K562 (cell line): Measurements from ENCODE around the gene PPP1R3G. TPM values are rescaled to one million over a fixed set of nuclear protein-coding genes. Genes with fewer than 3 reads are reported as not detected.

Experiments
- ATAC-seq: fragments of 200-7000 bp; cut with Tn5 transposase; 3 replicates; pipeline ENCODE4 v1.9.1; 2020; ENCODE audit warnings: moderate library complexity
- BruUV-seq: library from RNA; stranded (reverse); fragments of 400-500 nt; replicated peaks from 2 replicates; lab custom pipeline; 2021; lab: Mats Ljungman, UMichigan
- CTCF ChIA-PET: fragments of 300-600 bp; formaldehyde crosslinking; extraction: SDS; loops from one replicate; lab custom pipeline; 2021; ENCODE audit warnings: low intra/inter-chr PET ratio; lab: Yijun Ruan, JAX
- POLR2A ChIA-PET: fragments of 300-600, 350-650 bp; sonication (Branson Sonifier 250); formaldehyde crosslinking; extraction: SDS; loops from one replicate; lab custom pipeline; 2021; ENCODE audit warnings: antibody characterized with exemption, inconsistent platforms; lab: Yijun Ruan, JAX
- DNase-seq, 4 experiments: peaks; one replicate each; pipeline versions ENCODE4 v3.0.0 to v3.0.0-alpha.2; 2011 to 2018; ENCODE audit warnings: low spot score in 3 of 4, mixed read lengths in 3 of 4; ENCODE audit errors: extremely low read depth in 1 of 4
- FAIRE-seq: peaks from 2 replicates; lab custom pipeline; 2011; peaks lifted over from hg19 to GRCh38; lab: Jason Lieb, UNC
- H2AFZ ChIP-seq: 2 replicates; pipeline ENCODE4 v1.6.0; 2011; ENCODE audit warnings: low read depth, low read length, control low read depth, inconsistent platforms
- H3K27ac ChIP-seq: fragments of 200-600 bp; 3 replicates; pipeline ENCODE4 v1.8.0; 2011; ENCODE audit warnings: low read depth, mild to moderate bottlenecking, control low read depth, inconsistent platforms, low read length, moderate library complexity, mixed read lengths; ENCODE audit errors: extremely low read depth
- H3K27me3 ChIP-seq, 2 experiments: fragments of 300-600 bp in 1 of 2; 2 replicates in 1 of 2; 3 replicates in 1 of 2; pipeline versions ENCODE4 v1.6.0 to v1.8.0; 2011; ENCODE audit warnings: inconsistent platforms in 2 of 2, low read length in 2 of 2, mild to moderate bottlenecking in 1 of 2, mixed read lengths in 1 of 2, moderate library complexity in 1 of 2; ENCODE audit not compliant: control insufficient read depth in 2 of 2, insufficient read depth in 2 of 2
- H3K36me3 ChIP-seq: fragments of 300-600 bp; 3 replicates; pipeline ENCODE4 v1.8.0; 2011; ENCODE audit warnings: mild to moderate bottlenecking, low read length, inconsistent platforms; ENCODE audit not compliant: control insufficient read depth, insufficient read depth
- H3K4me1 ChIP-seq, 2 experiments: fragments of 200-600 bp in 1 of 2; replicated peaks in 1 of 2; 2 replicates in 1 of 2; 3 replicates in 1 of 2; pipeline versions ENCODE4 v1.5.1 to v1.8.0; 2011; ENCODE audit warnings: inconsistent platforms in 2 of 2, low read length in 2 of 2, mild to moderate bottlenecking in 1 of 2, mixed read lengths in 1 of 2, moderate library complexity in 1 of 2; ENCODE audit not compliant: control insufficient read depth in 2 of 2, insufficient read depth in 2 of 2
- H3K4me2 ChIP-seq: 2 replicates; pipeline ENCODE4 v1.6.1; 2011; ENCODE audit warnings: low read length, control low read depth, inconsistent platforms, mixed read lengths; ENCODE audit not compliant: insufficient read depth
- H3K4me3 ChIP-seq: fragments of 200-600 bp; sonication (generic), shearing (Covaris generic); 2 replicates; pipeline ENCODE4 v1.5.1; 2016; ENCODE audit warnings: control low read depth, inconsistent platforms
- H3K79me2 ChIP-seq: fragments of 200-600 bp; 3 replicates; pipeline ENCODE4 v1.8.0; 2011; ENCODE audit warnings: low read length, inconsistent platforms; ENCODE audit not compliant: control insufficient read depth, insufficient read depth
- H3K9ac ChIP-seq, 2 experiments: 2 replicates each; pipeline versions ENCODE4 v1.6.0 to v1.6.1; 2011; ENCODE audit warnings: low read depth in 2 of 2, low read length in 2 of 2, control low read depth in 1 of 2, inconsistent platforms in 1 of 2, mild to moderate bottlenecking in 1 of 2, mixed read lengths in 1 of 2; ENCODE audit not compliant: insufficient read depth in 1 of 2
- H3K9me1 ChIP-seq: one replicate; pipeline ENCODE4 v1.6.0; 2011; ENCODE audit warnings: inconsistent platforms, mild to moderate bottlenecking, low read length, moderate library complexity; ENCODE audit not compliant: control insufficient read depth, insufficient read depth
- H3K9me3 ChIP-seq: replicated peaks from 2 replicates; pipeline ENCODE4 v1.5.1; 2011; ENCODE audit warnings: low read depth, low read length, inconsistent platforms; ENCODE audit not compliant: control insufficient read depth, insufficient read depth
- H4K20me1 ChIP-seq: replicated peaks from 2 replicates; pipeline ENCODE4 v1.6.1; 2011; ENCODE audit warnings: low read length, inconsistent platforms, mixed read lengths; ENCODE audit not compliant: control insufficient read depth, insufficient read depth
- CBX5 ChIP-seq: IDR thresholded peaks from 2 replicates; pipeline ENCODE4 v1.6.1; 2014; ENCODE audit warnings: low read depth, borderline replicate concordance
- DIDO1 ChIP-seq: fragments of 450-650 bp; IDR thresholded peaks from 2 replicates; pipeline ENCODE4 v1.6.1; 2016; ENCODE audit warnings: low read depth, missing biosample characterization, missing genetic modification characterization
- ILK ChIP-seq: fragments of 450-650 bp; IDR thresholded peaks from 2 replicates; pipeline ENCODE4 v1.6.1; 2016; ENCODE audit warnings: missing genetic modification characterization, low read depth, mild to moderate bottlenecking, missing compliant biosample characterization, moderate library complexity, borderline replicate concordance
- MXD1 ChIP-seq: fragments of 250-450 bp; sonication (Bioruptor Pico); IDR thresholded peaks from 2 replicates; pipeline ENCODE4 v1.8.0; 2021; ENCODE audit warnings: borderline replicate concordance, mild to moderate bottlenecking, moderate library complexity; ENCODE audit not compliant: poor library complexity, severe bottlenecking
- NFATC3 ChIP-seq: fragments of 450-650 bp; IDR thresholded peaks from 2 replicates; pipeline ENCODE4 v1.6.1; 2017; ENCODE audit warnings: mild to moderate bottlenecking
- NONO ChIP-seq, 2 experiments: fragments of 200-400 bp in 1 of 2; fragments of 450-650 bp in 1 of 2; formaldehyde crosslinking in 1 of 2; IDR thresholded peaks; 2 replicates each; pipeline ENCODE4 v1.6.1; 2017; ENCODE audit warnings: low read depth in 2 of 2, mild to moderate bottlenecking in 2 of 2, moderate library complexity in 2 of 2, low read length in 1 of 2
- NR0B1 ChIP-seq: fragments of 450-650 bp; IDR thresholded peaks from one replicate; pipeline ENCODE4 v1.6.1; 2018; ENCODE audit warnings: mild to moderate bottlenecking, moderate library complexity; ENCODE audit not compliant: partially characterized antibody
- SMAD2 ChIP-seq: fragments of 150-350 bp; IDR thresholded peaks from 2 replicates; pipeline ENCODE4 v1.6.1; 2014; ENCODE audit warnings: low read depth, mild to moderate bottlenecking, low read length
- ZFP91 ChIP-seq: sonication (generic); formaldehyde crosslinking; IDR thresholded peaks from 2 replicates; pipeline ENCODE4 v1.8.0; 2022; ENCODE audit warnings: mild to moderate bottlenecking, missing genetic modification reagents
- ZFPM2 ChIP-seq: fragments of 250-450 bp; sonication (Bioruptor Pico); IDR thresholded peaks from 2 replicates; pipeline ENCODE4 v1.5.1; 2022; ENCODE audit warnings: mild to moderate bottlenecking
- ZNF232 ChIP-seq: sonication (generic); formaldehyde crosslinking; IDR thresholded peaks from 2 replicates; pipeline ENCODE4 v1.8.0; 2022; ENCODE audit warnings: mild to moderate bottlenecking, missing genetic modification reagents
- ZNF561 ChIP-seq: fragments of 450-650 bp; formaldehyde crosslinking; conservative IDR thresholded peaks from 2 replicates; pipeline ENCODE4 v1.4.0; 2020; ENCODE audit warnings: mild to moderate bottlenecking, moderate library complexity
- ZNF717 ChIP-seq: fragments of 250-450 bp; sonication (Bioruptor Pico); IDR thresholded peaks from 2 replicates; pipeline ENCODE4 v1.5.0; 2021
- whole genome bisulfite sequencing: fragments of 100-300 bp; shearing (Covaris generic); methylation state at CpG from one replicate; pipeline ENCODE4 v1.1.6; 2016; ENCODE audit warnings: low coverage, mixed read lengths; ENCODE audit not compliant: insufficient coverage; ENCODE audit errors: missing lambda C conversion rate; 5-methylcytosine and 5-hydroxymethylcytosine counted together
- in situ Hi-C: fragments of 300-500 bp; cut with MboI; formaldehyde crosslinking; loops from 4 replicates; pipeline ENCODE4 v1.15.0; 2018; ENCODE audit warnings: inconsistent platforms, mixed read lengths
- intact Hi-C: fragments of 100-400 bp; cut with micrococcal nuclease; formaldehyde crosslinking; loops from 2 replicates; pipeline ENCODE4 v1.14.2; 2022
- polyA plus RNA-seq, 8 experiments: library from polyadenylated mRNA; depleted of rRNA in 4 of 8; stranded (reverse) in 5 of 8; unstranded in 3 of 8; fragments of >200 nt; fragmentation: Nextera tagmentation in 2 of 8; fragmentation: Illumina TruSeq in 1 of 8; extraction: Ambion mirVana in 2 of 8; extraction: Trizol in 1 of 8; gene quantifications; 2 replicates each; pipeline versions ENCODE4 v1.2.1 to v1.2.3, GENCODE V29; 2011 to 2014; ENCODE audit warnings: inconsistent platforms in 1 of 8, missing spikeins in 1 of 8
- total RNA-seq, 7 experiments: library from RNA; depleted of rRNA in 6 of 7; stranded (reverse); fragments of >200 nt in 6 of 7; fragmentation: Illumina TruSeq in 2 of 7; extraction: Trizol in 2 of 7; gene quantifications; 2 replicates each; pipeline versions ENCODE4 v1.2.1 to v1.2.3, GENCODE V29; 2011 to 2021; ENCODE audit warnings: low replicate concordance in 1 of 7

Gene PPP1R3G
- total and polyA plus RNA-seq, 9 of the 15 experiments (the other 6 are each of a cell fraction or from before 2014, with no cell fraction given), result 0.01 to 0.13 (median 0.01) TPM; not detected in 4

GRCh38 chr6:5090603-5091002 is 5.5 kb downstream of the PPP1R3G start:
- ChIA-PET POLR2A (interaction anchor here (0.6 to 0.7 kb wide), 3 partner anchors 17 to 342 kb away, joined by 3 read pairs; no protein-coding TSS in a partner anchor), CTCF (no interaction called here)
- Histone ChIP-seq H3K4me2 (no peak overlapping the region), H4K20me1 (no peaks in the 10 kb centered on the region), H3K36me3 (no peaks in the 10 kb centered on the region), H3K27me3 (peaks cover 13 to 15% of the 10 kb centered on the region in 2 experiments), H3K9me3 (no peaks in the 10 kb centered on the region), H3K9ac (no peak overlapping the region), H3K9me1 (no peaks in the 10 kb centered on the region), H3K79me2 (no peaks in the 10 kb centered on the region), H3K4me1 (peaks cover 3 to 8% of the 10 kb centered on the region in 2 experiments; a peak in 3 of 5 replicates), H3K27ac (no peak overlapping the region), H2AFZ (no peak overlapping the region), H3K4me3 (no peak overlapping the region)
- FAIRE-seq (no peak), DNase-seq (no peak), ATAC-seq (no peak)
- BruUV-seq, result no TSS peak
- intact Hi-C loops (no loop called here), in situ Hi-C loops (no loop called here)
- WGBS, result 8% methylated on average over 7 of the region's 7 CpGs
- TF ChIP-seq ZNF561 (CRISPR knock-in tag) (no peak), DIDO1 (tag) (no peak), MXD1 (CRISPR knock-in tag) (no peak), ILK (tag) (no peak), ZNF232 (no peak), CBX5 (no peak), NONO (IDR thresholded peaks at IDR 0.05; ENCODE audit: low read depth in 2 of 2, low read length in 1 of 2) (no peak), SMAD2 (no peak), ZFP91 (CRISPR knock-in tag) (no peak), ZNF717 (CRISPR knock-in tag) (no peak), NR0B1 (no peak), ZFPM2 (no peak), NFATC3 (no peak)
